ENCODE results near the gene LGALS16.
"Not testable (repeated sequence)": the region's sequence is repeated elsewhere in the genome, so short reads cannot be mapped to it uniquely, and the experiment has no call there.

LGALS16 gene

GRCh38 chr19:39655613-39656012 is at the start of gene LGALS16:
TSS of gene LGALS16 (plus strand) at chr19:39655913. CDS start at chr19:39655962, 49 bp downstream.
- no peak for DNase-seq (ENCODE audit: low read depth in 2 of 2)

- no peak for DNase-seq (ENCODE audit: low read depth in 2 of 2)
Measured at GRCh38 chr19:39607021-39607420, 48.7 kb upstream of the LGALS16 start.

GRCh38 chr19:39607561-39607960 is 48.2 kb upstream of the LGALS16 start:
- no peak for DNase-seq (ENCODE audit: low read depth in 2 of 2)

- no peak for DNase-seq (ENCODE audit: low read depth in 2 of 2)
Measured at GRCh38 chr19:39613597-39613996, 42.1 kb upstream of the LGALS16 start.

- no peak for DNase-seq (ENCODE audit: low read depth in 2 of 2)
Measured at GRCh38 chr19:39617745-39618144, 38.0 kb upstream of the LGALS16 start.

- no peak for DNase-seq (ENCODE audit: low read depth in 2 of 2)
Measured at GRCh38 chr19:39623946-39624345, 31.8 kb upstream of the LGALS16 start.

- not testable (repeated sequence) for DNase-seq (ENCODE audit: low read depth in 2 of 2)
Measured at GRCh38 chr19:39627631-39628030, 28.1 kb upstream of the LGALS16 start.

- DNase-seq (ENCODE audit: low read depth in 2 of 2) = no peak
Measured at GRCh38 chr19:39631178-39631577, 24.5 kb upstream of the LGALS16 start.

- DNase-seq (ENCODE audit: low read depth in 2 of 2) = no peak
Measured at GRCh38 chr19:39631626-39632025, 24.1 kb upstream of the LGALS16 start.

- no peak for DNase-seq (ENCODE audit: low read depth in 2 of 2)
Measured at GRCh38 chr19:39637891-39638290, 17.8 kb upstream of the LGALS16 start.

- no peak for DNase-seq (ENCODE audit: low read depth in 2 of 2)
Measured at GRCh38 chr19:39641773-39642172, 13.9 kb upstream of the LGALS16 start.

- no peak for DNase-seq (ENCODE audit: low read depth in 2 of 2)
Measured at GRCh38 chr19:39643591-39643990, 12.1 kb upstream of the LGALS16 start.

- no peak for DNase-seq (ENCODE audit: low read depth in 2 of 2)
Measured at GRCh38 chr19:39645800-39646411, 9.8 kb upstream of the LGALS16 start.

GRCh38 chr19:39647918-39648317 is 7.8 kb upstream of the LGALS16 start:
- no peak for DNase-seq (ENCODE audit: low read depth in 2 of 2)

GRCh38 chr19:39659791-39660190 is 4.1 kb downstream of the LGALS16 start:
- DNase-seq (ENCODE audit: low read depth in 2 of 2) = no peak

GRCh38 chr19:39660661-39661060 is 4.9 kb downstream of the LGALS16 start:
- DNase-seq (ENCODE audit: low read depth in 2 of 2) = no peak

- no peak for DNase-seq (ENCODE audit: low read depth in 2 of 2)
Measured at GRCh38 chr19:39661565-39661964, 5.9 kb downstream of the LGALS16 start.

- not testable (repeated sequence) for DNase-seq (ENCODE audit: low read depth in 2 of 2)
Measured at GRCh38 chr19:39669860-39670259, 14.1 kb downstream of the LGALS16 start.

GRCh38 chr19:39670998-39671397 is 15.3 kb downstream of the LGALS16 start:
- no peak for DNase-seq (ENCODE audit: low read depth in 2 of 2)

- DNase-seq (ENCODE audit: low read depth in 2 of 2) = no peak
Measured at GRCh38 chr19:39671739-39672363, 16.1 kb downstream of the LGALS16 start.

GRCh38 chr19:39672473-39672872 is 16.8 kb downstream of the LGALS16 start:
- no peak for DNase-seq (ENCODE audit: low read depth in 2 of 2)

GRCh38 chr19:39673862-39674261 is 18.1 kb downstream of the LGALS16 start:
- DNase-seq (ENCODE audit: low read depth in 2 of 2) = not testable (repeated sequence)

- DNase-seq (ENCODE audit: low read depth in 2 of 2) = no peak
Measured at GRCh38 chr19:39676004-39676403, 20.3 kb downstream of the LGALS16 start.

Data from stimulated activated CD8-positive, alpha-beta memory T cell treated with anti-CD3 and anti-CD28 coated beads, Interleukin-15, amount 100 ng/mL, for 48 hours (primary cell).